AG20443 (cell line): ENCODE measurements around the gene TLE1.

Source experiments
- DNase-seq: peaks from one replicate; pipeline ENCODE4 v3.0.0; 2012; ENCODE audit warnings: low spot score, mixed read lengths

Gene TLE1

GRCh38 chr9:81573415-81574321, 115.7 kb downstream of the TLE1 start:
- DNase-seq: no peak

- no peak for DNase-seq
Observed at GRCh38 chr9:81570083-81570482, 119.3 kb downstream of the TLE1 start.

- no peak for DNase-seq
Observed at GRCh38 chr9:81566074-81566698, 123.2 kb downstream of the TLE1 start.

GRCh38 chr9:81565609-81566008, 123.7 kb downstream of the TLE1 start:
- DNase-seq: no peak

- DNase-seq: no peak
Observed at GRCh38 chr9:81565144-81565543, 124.2 kb downstream of the TLE1 start.

GRCh38 chr9:81564632-81565031, 124.7 kb downstream of the TLE1 start:
- no peak for DNase-seq

GRCh38 chr9:81563739-81564138, 125.6 kb downstream of the TLE1 start:
- DNase-seq: no peak

GRCh38 chr9:81563020-81563407, 126.3 kb downstream of the TLE1 start:
- DNase-seq: no peak

GRCh38 chr9:81562231-81563019, 126.9 kb downstream of the TLE1 start:
- peak; percentile 30 for DNase-seq

- no peak for DNase-seq
Observed at GRCh38 chr9:81560851-81561732, 128.3 kb downstream of the TLE1 start.

- DNase-seq: peak; percentile 74
Observed at GRCh38 chr9:81559709-81560108, 129.6 kb downstream of the TLE1 start.

GRCh38 chr9:81559197-81559596, 130.2 kb downstream of the TLE1 start:
- no peak for DNase-seq

GRCh38 chr9:81558091-81558830, 131.1 kb downstream of the TLE1 start:
- peak; percentile 59 for DNase-seq

GRCh38 chr9:81557452-81558090, 131.8 kb downstream of the TLE1 start:
- no peak for DNase-seq

- DNase-seq: no peak
Observed at GRCh38 chr9:81556923-81557322, 132.4 kb downstream of the TLE1 start.

GRCh38 chr9:81552581-81552991, 136.8 kb downstream of the TLE1 start:
- DNase-seq: no peak

- no peak for DNase-seq
Observed at GRCh38 chr9:81550207-81550583, 139.2 kb downstream of the TLE1 start.

GRCh38 chr9:81549500-81550206, 139.7 kb downstream of the TLE1 start:
- no peak for DNase-seq

- no peak for DNase-seq
Observed at GRCh38 chr9:81548911-81549310, 140.4 kb downstream of the TLE1 start.

- no peak for DNase-seq
Observed at GRCh38 chr9:81546489-81546888, 142.9 kb downstream of the TLE1 start.
